GM18511 (cell line): Measurements from ENCODE around the gene FYB2.
"Not testable (repeated sequence)": the region's sequence is repeated elsewhere in the genome, so short reads cannot be mapped to it uniquely, and the experiment has no call there.

Experiments used
- ATAC-seq: cut with Tn5 transposase; IDR thresholded peaks from one replicate; pipeline ENCODE4 v1.9.1; 2021; ENCODE audit warnings: mild to moderate bottlenecking, moderate library complexity; ENCODE audit not compliant: unreplicated experiment

Gene FYB2

DNA sequence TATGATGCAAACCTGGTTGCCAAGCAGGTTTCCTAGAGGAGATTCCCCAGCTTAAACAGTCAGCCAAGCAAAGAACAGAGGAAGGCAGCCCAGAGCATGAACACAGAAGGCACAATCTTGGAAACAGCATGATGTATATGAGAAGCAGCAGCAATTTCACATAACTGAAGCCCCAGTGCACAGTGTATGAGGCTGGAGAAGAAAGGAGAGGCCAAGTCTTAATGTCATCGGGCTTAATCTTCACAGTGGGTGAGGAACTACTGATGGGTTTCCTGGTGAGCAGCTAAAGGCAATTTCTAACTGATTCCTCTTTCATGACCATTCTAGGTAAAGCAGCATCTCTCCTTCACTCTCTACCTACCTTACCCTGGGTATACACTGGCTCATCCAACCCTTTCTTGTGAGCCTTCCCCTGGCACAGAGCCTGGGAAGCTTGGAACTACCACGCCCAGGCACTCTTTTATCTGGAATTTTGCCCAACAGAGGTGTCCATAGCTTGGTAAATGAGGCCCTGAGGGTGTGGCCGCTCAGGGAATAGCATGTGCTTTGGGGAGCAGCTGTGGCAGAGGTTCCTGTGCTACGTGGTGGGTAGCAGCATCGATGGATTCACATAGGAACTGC lies 22.0 kb downstream of the FYB2 start:
- no peak for ATAC-seq

DNA sequence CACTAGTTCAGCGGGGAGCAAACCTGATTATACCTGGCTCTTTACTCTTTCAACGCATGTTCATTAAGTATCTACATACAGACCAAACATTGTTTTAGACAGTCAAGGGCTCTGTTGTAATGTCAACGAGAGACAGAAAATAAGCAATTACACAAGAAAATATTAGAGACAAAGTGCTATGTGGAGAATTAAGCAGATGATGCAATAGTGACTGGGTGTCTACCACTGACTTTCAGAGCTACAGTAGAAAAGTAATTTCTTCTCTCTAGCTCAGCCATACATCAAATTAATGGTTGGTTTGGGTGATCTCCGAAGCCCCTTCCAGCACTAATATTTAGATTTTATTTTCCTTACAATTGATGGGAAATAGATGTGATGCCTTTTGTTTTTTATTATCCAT lies 23.3 kb downstream of the FYB2 start:
- ATAC-seq, result no peak

DNA sequence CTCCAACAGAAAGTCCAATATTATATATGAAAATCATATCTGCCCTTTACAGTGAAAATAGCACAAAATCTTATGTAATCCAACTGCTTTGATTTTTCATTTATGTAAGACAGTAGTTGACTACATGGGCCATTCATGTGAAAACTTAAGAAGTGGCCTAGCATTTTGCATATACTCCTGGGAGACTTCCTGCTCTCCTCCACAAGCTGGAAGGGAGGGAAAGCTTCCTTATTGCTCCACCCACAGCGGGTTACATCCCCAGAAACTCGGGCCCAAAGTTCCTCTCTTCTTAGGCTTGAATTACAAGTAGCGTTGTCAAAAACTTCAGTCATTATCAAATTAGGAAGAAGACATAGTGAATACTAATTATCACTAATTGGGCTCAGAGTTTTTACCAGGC lies 29.2 kb downstream of the FYB2 start:
- no peak for ATAC-seq

DNA sequence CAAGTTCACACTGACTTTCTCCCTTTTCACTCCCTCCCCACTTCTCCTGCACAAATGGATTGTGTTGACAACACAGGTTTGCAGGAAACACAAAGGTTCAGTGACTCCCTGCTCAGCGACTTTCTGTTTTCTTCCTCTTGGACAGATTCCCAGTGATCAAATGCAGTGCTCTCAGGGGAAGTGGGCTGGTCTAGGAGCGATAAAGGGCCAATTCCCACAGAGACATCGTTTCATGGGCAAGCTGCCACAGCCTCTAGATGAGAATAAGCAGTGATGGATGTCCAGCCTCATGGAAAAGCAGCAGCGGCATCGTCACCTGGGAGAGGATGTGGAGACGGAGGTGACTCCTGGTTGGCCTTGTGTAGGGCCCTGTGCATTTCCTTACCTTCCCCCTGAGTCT lies 30.6 kb downstream of the FYB2 start:
- no peak for ATAC-seq

DNA sequence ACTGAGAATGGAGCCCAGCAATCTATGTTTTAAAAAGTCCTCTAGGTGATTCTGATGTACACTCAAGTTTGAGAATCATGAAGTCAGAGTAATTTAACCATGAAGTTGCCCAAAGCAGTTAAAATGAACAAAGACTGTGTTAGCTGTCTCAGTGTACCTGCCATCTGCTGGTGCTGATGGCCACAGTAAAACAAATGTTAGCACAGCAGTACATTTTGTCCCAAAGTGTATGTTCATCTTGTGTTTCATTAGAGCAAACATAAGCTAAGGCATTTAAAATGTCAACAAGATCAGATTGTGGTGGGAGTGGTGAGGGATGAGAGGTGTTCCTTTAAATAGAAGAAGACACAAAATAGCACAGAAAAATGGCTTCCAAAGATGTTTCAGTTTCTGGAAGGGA lies 31.1 kb downstream of the FYB2 start:
- no peak for ATAC-seq

DNA sequence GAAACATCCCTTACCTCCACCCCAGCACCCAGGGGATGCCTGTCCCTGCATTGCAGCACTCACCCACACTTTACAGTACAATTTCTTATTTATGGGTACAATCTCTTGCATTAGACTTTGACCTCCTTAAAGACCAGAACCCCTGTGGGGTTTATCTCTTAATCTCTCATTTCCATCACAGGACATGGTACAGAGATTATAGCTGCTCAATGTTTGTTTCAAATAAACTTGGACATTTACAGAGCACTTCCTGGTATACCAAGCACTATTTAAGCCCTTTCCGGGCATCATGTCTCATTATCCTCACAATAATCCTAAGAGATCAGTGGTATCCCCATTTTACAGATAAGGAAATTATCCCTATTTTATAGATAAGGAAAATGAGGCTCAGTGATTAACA lies 31.9 kb downstream of the FYB2 start:
- no peak for ATAC-seq

DNA sequence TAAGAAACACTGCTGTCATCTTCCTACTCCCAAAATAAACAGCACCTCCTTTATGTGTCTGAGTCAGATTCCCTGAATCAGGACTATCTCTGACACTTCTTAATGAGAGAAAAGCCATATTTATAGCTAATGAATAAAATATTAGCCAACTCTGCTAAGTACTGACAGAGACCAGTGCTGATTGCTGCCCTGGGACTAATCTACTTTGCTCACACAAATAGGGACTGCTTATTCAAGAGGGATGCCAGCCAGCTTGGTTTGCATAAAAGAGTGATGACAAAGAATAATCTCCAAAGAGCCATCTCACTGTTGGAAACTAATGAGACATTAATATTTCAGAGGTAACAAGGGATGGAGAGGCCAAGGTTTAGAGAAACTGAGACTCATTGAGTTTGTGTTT lies 36.4 kb downstream of the FYB2 start:
- ATAC-seq, result no peak

DNA sequence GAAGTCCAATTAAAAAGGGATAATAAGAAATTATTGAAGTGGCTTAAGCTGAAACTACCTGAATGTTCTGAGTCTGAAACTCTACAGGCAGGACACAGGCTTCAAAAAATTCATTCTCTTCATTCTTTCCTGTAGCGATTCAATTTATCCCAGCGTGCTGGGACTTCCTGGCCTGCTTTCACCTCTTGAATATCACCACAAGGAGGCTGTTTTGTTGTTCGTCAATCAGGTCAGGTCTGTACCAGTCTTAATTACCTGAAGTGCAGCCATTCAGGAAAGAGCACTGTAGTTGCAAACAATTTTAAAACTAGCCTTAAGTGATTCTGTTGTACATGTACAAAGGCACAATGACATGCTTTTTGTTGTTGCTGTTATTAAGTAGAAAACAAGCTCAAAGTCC lies 38.4 kb downstream of the FYB2 start:
- no peak for ATAC-seq

DNA sequence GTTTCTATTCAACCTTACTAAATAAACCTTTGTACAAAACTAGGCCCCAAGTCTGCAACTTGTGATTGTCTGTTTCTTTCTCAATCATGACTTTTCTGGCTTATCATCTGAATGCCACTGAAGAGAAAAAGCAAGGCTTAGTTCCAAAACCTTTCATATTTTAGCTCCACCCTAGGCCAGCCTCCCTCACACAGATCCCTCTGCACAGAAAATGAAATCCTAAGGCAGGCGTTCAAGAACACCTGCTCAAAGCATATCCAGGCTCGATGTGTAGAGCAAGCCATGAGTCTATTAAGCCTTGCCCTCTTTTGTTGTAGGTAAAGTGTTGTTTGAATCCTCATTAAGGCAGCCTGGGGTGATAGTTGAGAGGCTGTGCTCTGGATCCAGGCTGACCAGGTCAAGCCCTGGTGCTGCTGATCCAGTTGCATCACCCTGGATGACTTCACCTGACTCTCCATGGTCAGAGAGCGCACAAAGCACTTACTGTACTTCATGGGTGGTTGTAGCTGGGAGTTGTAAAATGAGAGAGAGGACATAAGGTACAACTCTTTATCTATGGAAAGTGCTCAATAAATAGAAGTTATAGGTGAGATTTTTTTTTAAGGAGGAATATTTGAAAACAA lies 39.0 kb downstream of the FYB2 start:
- no peak for ATAC-seq

DNA sequence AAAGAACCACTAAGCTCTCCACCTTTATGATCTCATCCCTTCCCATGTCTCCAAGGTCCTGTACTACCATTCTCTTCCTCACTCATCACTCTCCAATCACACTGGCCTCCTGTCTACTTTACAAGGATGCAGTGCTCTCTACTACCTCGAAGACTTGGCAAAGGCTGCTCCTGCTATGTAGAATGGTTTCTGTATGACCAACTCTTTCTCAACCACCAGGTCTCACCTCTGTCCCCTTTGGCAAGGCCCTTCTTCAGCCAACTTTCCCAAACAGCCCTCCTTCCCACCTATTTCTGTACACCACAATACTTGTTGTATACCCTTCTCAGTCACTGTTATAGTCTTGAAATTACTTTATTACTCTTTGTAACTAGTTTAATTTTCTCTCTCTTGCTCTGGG lies 41.2 kb downstream of the FYB2 start:
- no peak for ATAC-seq

DNA sequence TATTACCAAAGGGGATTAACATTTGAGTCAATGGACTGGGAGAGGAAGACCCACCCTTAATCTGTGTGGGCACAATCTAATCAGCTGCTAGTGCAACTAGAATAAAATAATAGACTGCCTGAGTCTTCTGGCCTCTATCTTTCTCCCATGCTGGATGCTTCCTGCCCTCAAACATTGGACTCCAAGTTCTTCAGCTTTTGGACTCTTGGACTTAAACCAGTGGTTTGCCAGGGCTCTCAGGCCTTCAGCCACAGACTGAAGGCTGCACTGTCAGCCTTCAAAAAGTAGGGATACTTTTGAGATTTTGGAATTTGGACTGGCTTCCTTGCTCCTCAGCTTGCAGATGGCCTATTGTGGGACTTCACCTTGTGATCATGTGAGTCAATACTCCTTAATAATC lies 44.5 kb downstream of the FYB2 start:
- not testable (repeated sequence) for ATAC-seq

DNA sequence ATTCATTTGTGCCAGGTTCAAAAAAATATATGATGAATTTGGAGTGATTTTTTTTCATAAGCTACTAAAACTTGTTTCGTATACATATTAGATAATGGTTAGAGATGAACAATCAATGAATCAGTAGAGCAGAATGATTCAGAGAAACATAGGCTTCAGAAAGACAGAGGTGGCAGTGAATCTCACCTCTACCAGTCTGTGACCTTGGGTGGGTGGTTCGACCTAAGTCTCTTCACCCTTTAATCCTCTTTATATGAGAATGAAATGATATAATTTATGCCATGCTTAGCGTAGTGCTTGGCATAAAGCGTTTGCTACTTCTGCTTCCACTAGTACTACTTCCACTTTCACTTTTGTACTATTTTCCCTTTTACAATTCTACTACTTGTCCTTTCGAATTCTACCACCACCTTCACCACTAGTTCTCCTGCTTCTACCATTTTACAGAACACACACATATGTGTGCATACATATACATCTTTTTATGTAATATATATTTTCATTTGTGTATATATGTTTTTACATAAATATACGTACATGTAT lies 45.1 kb downstream of the FYB2 start:
- peak; percentile 87 for ATAC-seq

DNA sequence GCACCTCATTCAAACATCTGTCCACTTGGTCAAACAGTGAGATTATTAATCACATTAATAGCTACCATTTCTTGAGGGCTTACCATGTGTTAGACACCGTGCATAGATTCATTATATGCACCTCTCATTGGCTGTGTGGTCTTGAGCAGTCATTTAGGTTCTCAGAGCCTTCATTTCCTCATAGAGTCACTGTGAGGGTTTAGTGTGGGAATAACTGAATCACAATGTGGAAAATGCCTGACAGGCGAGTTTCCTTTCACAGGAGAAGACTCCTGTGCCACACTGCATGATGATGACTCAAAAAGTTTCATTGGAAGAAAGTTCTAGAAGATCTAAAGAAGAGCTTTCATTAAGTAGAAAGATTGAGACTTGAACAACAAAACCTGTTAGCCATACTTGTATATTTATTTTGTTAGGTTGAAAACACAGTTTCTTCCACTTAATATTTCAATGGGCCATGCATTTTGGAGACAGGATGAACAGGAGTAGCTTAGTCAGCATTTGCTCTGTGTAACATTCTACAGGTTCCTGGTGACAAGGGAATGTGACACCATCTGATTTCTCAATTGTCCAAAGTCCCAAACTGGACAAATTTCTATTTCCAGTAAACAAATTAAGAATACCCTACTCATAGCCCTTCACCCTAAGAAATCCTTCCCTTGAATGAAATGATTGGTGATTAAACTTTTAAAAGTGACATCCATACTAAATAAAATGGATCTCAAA lies 45.7 kb downstream of the FYB2 start:
- ATAC-seq, result no peak

DNA sequence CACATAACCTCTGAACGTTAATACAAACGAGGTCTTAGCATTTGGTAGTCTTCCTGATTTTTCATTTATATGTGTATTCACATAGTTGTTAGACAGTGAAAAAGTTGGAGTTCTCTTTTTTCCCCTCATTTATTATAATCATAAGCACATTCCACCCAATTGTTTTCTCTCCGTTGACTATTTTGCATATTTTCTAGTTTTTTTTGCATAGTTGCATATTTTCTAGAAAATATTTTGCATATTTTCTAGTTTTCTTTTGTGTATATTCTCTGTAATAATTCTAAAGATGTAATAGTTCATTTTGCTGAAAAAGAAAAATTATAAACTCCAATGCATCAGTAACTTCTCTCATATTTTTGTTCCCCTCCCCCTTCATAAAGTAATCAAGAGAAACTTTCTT lies 47.5 kb downstream of the FYB2 start:
- no peak for ATAC-seq

DNA sequence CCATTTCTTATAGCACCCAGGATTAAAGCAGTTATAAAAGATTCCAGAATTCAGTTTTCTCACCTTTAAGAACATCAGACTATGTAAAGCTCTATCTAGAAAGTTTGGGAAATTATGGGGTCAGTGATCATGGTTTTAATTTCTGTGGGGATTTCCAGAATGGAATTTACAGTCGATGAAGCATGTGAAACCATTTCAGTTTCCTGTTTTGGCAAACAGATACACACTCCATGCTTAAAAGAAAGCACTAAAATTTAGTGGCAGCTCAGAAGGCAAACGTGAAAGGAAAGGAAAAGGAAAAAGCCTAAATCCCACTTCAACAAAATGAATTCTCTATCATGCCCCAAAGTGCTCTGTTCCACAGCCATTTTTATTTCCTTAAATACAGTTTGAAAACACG lies 60.4 kb downstream of the FYB2 start:
- no peak for ATAC-seq

DNA sequence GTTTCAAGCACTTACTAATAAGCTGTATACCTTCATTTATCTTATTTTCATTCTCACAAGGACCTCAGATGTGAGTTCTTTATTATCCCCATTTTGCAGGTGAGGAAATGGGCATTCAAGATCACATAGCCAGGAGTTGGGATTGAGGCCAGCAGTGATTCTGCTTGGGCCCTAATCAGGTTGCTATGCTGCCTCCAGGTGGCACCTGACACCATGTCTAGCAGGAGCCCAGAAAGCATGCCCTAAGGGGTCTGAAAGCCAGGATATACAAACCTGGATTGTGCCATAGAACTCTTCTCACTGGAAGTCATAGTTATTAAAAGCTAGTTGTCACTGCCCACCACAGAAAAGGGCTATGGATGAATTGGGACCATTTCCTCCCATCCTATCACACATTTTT lies 61.1 kb downstream of the FYB2 start:
- no peak for ATAC-seq

DNA sequence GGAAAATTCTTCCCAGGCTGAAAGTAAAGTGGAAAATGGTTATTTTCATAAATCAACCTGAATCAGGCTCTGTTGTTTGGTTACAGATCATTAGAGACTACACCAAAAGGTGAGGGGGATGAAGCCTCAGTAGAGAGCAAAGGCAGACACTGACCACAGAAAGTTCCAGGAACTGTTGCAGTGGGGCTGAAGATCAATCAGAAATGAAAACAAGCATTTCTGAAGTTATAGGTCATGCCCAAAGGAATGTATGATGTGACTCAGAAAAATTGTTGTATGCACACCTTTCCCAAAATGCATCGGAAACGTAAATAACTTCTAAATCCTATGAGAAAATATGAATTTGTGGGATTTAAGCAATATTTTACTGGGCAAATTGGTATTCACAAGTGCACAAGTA lies 63.3 kb downstream of the FYB2 start:
- ATAC-seq, result no peak

DNA sequence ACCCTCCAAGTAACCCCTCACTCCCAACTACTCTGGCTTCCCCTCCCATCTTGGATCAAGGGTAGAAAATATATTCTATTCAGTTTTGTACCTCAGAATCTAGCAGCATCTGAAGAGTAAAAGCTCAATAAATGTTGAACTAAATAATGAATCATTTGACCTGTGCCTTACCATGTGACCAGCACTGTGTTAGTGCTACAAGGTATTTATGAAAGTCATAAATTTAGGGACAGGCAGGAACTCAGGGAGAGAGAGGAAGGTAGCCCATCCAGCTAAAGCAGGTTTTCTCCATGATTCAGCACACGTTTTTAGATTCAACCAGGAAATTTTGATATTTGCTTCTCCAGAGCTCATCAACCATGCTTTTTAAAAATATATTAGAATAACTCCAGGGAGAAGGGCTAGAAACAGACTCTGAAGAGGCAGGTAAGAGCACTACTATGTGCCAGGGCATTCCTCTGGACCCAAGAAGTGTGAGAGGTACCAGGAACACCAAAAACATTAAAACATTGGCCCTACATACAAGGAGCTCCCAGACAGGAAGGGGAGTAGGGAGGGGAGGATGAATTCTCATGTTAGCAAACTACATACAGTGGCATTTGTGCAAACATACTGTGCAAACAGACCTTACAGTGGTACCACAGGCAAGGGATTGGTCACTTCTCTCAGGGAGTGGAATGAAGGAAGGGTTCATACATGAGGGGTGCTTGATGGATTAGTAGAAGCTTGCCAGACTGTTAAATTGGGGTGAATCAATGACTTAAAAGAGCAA lies 64.3 kb downstream of the FYB2 start:
- ATAC-seq, result no peak

DNA sequence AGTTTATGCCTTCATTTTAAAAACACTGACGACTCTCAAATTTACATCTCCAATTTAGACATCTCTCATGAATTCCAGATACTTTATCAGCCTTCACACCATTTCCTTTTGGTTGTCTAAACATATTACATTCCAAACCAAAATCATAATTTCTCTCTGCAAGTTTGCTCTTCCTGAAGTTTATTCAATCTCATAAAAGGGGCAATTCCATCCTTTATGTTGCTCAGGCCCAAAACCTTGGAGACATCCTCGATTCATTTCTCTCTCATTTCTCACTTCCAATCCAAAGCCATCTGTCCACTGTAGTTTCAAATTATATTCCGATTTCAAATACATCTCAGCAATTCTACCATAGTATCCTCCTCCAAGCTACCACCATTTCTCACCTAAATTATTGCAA lies 74.0 kb downstream of the FYB2 start:
- ATAC-seq, result no peak

DNA sequence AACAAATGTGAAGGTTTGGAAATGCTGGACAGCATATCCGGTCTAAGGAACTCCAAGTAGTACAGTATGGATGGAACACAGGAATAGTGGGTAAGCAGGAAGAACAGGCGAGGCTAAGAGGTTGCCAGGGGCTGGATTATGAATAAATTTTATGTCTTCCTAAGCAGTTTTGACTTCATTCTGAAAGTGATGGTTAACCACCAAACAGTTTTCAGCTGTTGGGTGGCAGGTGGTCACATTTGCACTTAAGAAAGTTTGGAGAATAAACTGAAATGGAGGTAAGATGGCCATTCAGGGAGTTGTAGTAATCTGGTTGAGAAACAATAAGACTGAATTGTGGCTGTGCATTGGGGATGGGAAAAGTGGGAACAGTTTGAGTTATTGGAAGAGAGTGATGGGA lies 90.2 kb downstream of the FYB2 start:
- no peak for ATAC-seq

DNA sequence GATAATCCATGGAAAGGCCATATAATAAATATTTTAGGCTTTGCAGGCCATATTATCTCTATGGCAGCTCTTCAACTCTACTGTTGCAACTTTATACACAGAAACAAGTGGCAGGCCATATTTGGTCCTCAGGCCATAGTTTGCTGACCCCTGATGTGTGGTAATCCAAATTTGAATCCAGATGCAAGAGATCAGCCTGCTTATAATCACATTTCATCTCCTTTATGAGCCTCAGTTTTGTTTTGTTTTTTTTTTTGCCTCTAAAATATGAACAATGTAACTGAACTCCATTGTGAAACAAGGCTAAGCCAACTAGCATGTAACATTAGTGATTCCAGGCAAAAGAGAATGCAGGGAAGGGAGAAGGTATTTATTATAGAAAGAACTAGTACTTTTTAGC lies 92.5 kb downstream of the FYB2 start:
- no peak for ATAC-seq

DNA sequence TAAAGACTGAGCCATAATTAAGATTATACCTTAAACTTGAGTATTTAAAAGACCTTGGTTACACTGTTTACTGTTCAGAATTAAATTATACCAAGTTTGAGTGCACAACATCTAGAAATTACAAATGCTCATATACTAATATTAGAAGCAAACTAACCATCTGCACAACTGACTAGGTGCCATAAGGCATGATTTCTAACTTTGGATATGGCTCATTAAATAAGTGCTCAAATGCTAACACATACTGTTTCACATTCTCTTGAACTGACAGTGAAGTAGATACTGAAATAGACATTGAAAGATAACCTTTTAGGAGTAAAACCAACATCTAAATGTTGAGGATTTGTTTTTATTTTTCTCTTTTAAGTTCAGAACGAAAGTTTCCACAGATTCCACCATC lies 100.0 kb downstream of the FYB2 start:
- no peak for ATAC-seq
